ENCODE results near the gene FBXL7.

FBXL7 gene

GRCh38 chr5:15601853-15602252, 101.9 kb downstream of the FBXL7 start:
- no CpG with 5 or more reads among the region's 2 CpGs for WGBS (ENCODE audit: extremely low coverage, insufficient coverage, insufficient read length)
- no peak overlapping the region for H3K14ac ChIP-seq (ENCODE audit: low read length)
- no peak overlapping the region for H3K18ac ChIP-seq (ENCODE audit: low read length)

GRCh38 chr5:15604986-15605385, 105.0 kb downstream of the FBXL7 start:
- no peak overlapping the region for H3K4me3 ChIP-seq (ENCODE audit: low read depth, low read length)
- no peak overlapping the region for H4K8ac ChIP-seq (ENCODE audit: low read depth, low read length)
- H3K4me2 ChIP-seq (ENCODE audit: low read length): no peak overlapping the region
- H3K79me1 ChIP-seq (ENCODE audit: low read length): no peaks in the 10 kb centered on the region
- no CpG with 5 or more reads among the region's 2 CpGs for WGBS (ENCODE audit: extremely low coverage, insufficient coverage, insufficient read length)
- no peak overlapping the region for H4K12ac ChIP-seq (ENCODE audit: low read depth, low read length)
- no peak overlapping the region for H2AFZ ChIP-seq (ENCODE audit: insufficient read depth, low read length, poor library complexity)
- H2BK5ac ChIP-seq (ENCODE audit: low read depth, low read length, poor library complexity): no peak overlapping the region
- no peak overlapping the region for H4K91ac ChIP-seq (ENCODE audit: low read depth, low read length)
- H3K27me3 ChIP-seq (ENCODE audit: insufficient read depth, low read length): no peaks in the 10 kb centered on the region
- no peaks in the 10 kb centered on the region for H3K9me3 ChIP-seq (ENCODE audit: insufficient read depth, low read depth, low read length)
- no peak overlapping the region for H2AK5ac ChIP-seq (ENCODE audit: low read length)
- no peaks in the 10 kb centered on the region for H3K36me3 ChIP-seq (ENCODE audit: control insufficient read depth in 1 of 2, insufficient read depth in 2 of 2, low read length in 2 of 2)
- H3K23ac ChIP-seq (ENCODE audit: low read length): no peak overlapping the region
- no peaks in the 10 kb centered on the region for H3K79me2 ChIP-seq (ENCODE audit: control insufficient read depth, insufficient read depth, low read length, poor library complexity)
- H2BK12ac ChIP-seq (ENCODE audit: low read length): no peak overlapping the region
- no peak overlapping the region for H3K4ac ChIP-seq (ENCODE audit: low read depth, low read length)
- no peak overlapping the region for H3K9ac ChIP-seq (ENCODE audit: low read length)
- H2BK120ac ChIP-seq (ENCODE audit: insufficient read depth, low read length, poor library complexity): no peak overlapping the region
- H3K18ac ChIP-seq (ENCODE audit: low read length): no peak overlapping the region
- no peak overlapping the region for H3K27ac ChIP-seq (ENCODE audit: low read depth, low read length)
- DNase-seq: no peak
- no peak overlapping the region for H3K14ac ChIP-seq (ENCODE audit: low read length)
- no peaks in the 10 kb centered on the region for H3K4me1 ChIP-seq (ENCODE audit: control insufficient read depth in 1 of 2, insufficient read depth in 2 of 2, low read length in 2 of 2)

More at GRCh38 chr5:15601853-15602252, 101.9 kb downstream of the FBXL7 start:
- Histone ChIP-seq H3K4me2 (ENCODE audit: low read length) (no peak overlapping the region), H4K8ac (ENCODE audit: low read depth, low read length) (no peak overlapping the region), H3K4me1 (ENCODE audit: control insufficient read depth in 1 of 2, insufficient read depth in 2 of 2, low read length in 2 of 2) (no peaks in the 10 kb centered on the region), H3K4ac (ENCODE audit: low read depth, low read length) (no peak overlapping the region), H3K9ac (ENCODE audit: low read length) (no peak overlapping the region), H3K36me3 (ENCODE audit: control insufficient read depth in 1 of 2, insufficient read depth in 2 of 2, low read length in 2 of 2) (no peaks in the 10 kb centered on the region), H2AK5ac (ENCODE audit: low read length) (no peak overlapping the region), H4K91ac (ENCODE audit: low read depth, low read length) (no peak overlapping the region), H2BK5ac (ENCODE audit: low read depth, low read length, poor library complexity) (no peak overlapping the region), H3K27me3 (ENCODE audit: insufficient read depth, low read length) (no peaks in the 10 kb centered on the region), H3K27ac (ENCODE audit: low read depth, low read length) (no peak overlapping the region), H2AFZ (ENCODE audit: insufficient read depth, low read length, poor library complexity) (no peak overlapping the region), H3K23ac (ENCODE audit: low read length) (no peak overlapping the region), H2BK12ac (ENCODE audit: low read length) (no peak overlapping the region), H3K79me1 (ENCODE audit: low read length) (no peaks in the 10 kb centered on the region), H3K4me3 (ENCODE audit: low read depth, low read length) (no peak overlapping the region), H4K12ac (ENCODE audit: low read depth, low read length) (no peak overlapping the region), H2BK120ac (ENCODE audit: insufficient read depth, low read length, poor library complexity) (no peak overlapping the region), H3K79me2 (ENCODE audit: control insufficient read depth, insufficient read depth, low read length, poor library complexity) (no peaks in the 10 kb centered on the region), H3K9me3 (ENCODE audit: insufficient read depth, low read depth, low read length) (no peaks in the 10 kb centered on the region)
- DNase-seq: no peak

- no peak overlapping the region for H3K9ac ChIP-seq (ENCODE audit: low read length)
- no peak overlapping the region for H4K91ac ChIP-seq (ENCODE audit: low read depth, low read length)
- peaks cover 0 to 2% of the 10 kb centered on the region in 2 experiments for H3K4me1 ChIP-seq (ENCODE audit: control insufficient read depth in 1 of 2, insufficient read depth in 2 of 2, low read length in 2 of 2)
- no peaks in the 10 kb centered on the region for H3K79me2 ChIP-seq (ENCODE audit: control insufficient read depth, insufficient read depth, low read length, poor library complexity)
- no peaks in the 10 kb centered on the region for H3K9me3 ChIP-seq (ENCODE audit: insufficient read depth, low read depth, low read length)
- H2BK5ac ChIP-seq (ENCODE audit: low read depth, low read length, poor library complexity): no peak overlapping the region
- DNase-seq: no peak
- no peaks in the 10 kb centered on the region for H3K27me3 ChIP-seq (ENCODE audit: insufficient read depth, low read length)
- H3K4ac ChIP-seq (ENCODE audit: low read depth, low read length): no peak overlapping the region
- no peak overlapping the region for H2BK120ac ChIP-seq (ENCODE audit: insufficient read depth, low read length, poor library complexity)
- H2AK5ac ChIP-seq (ENCODE audit: low read length): no peak overlapping the region
- no peaks in the 10 kb centered on the region for H3K36me3 ChIP-seq (ENCODE audit: control insufficient read depth in 1 of 2, insufficient read depth in 2 of 2, low read length in 2 of 2)
- H4K8ac ChIP-seq (ENCODE audit: low read depth, low read length): no peak overlapping the region
- no peak overlapping the region for H2BK12ac ChIP-seq (ENCODE audit: low read length)
- no peak overlapping the region for H3K4me2 ChIP-seq (ENCODE audit: low read length)
- no peak overlapping the region for H3K4me3 ChIP-seq (ENCODE audit: low read depth, low read length)
- no peak overlapping the region for H4K12ac ChIP-seq (ENCODE audit: low read depth, low read length)
- no peaks in the 10 kb centered on the region for H3K79me1 ChIP-seq (ENCODE audit: low read length)
- H3K23ac ChIP-seq (ENCODE audit: low read length): no peak overlapping the region
- no peak overlapping the region for H3K18ac ChIP-seq (ENCODE audit: low read length)
- WGBS (ENCODE audit: extremely low coverage, insufficient coverage, insufficient read length): no CpG with 5 or more reads among the region's 8 CpGs
- H2AFZ ChIP-seq (ENCODE audit: insufficient read depth, low read length, poor library complexity): no peak overlapping the region
- no peak overlapping the region for H3K14ac ChIP-seq (ENCODE audit: low read length)
- H3K27ac ChIP-seq (ENCODE audit: low read depth, low read length): no peak overlapping the region
Observed at GRCh38 chr5:15606197-15606596, 106.2 kb downstream of the FBXL7 start.

- WGBS (ENCODE audit: extremely low coverage, insufficient coverage, insufficient read length): no CpG with 5 or more reads among the region's 2 CpGs
- Histone ChIP-seq H2BK12ac (ENCODE audit: low read length) (no peak overlapping the region), H3K9me3 (ENCODE audit: insufficient read depth, low read depth, low read length) (no peaks in the 10 kb centered on the region)
Observed at GRCh38 chr5:15607076-15607475, 107.1 kb downstream of the FBXL7 start.

More at GRCh38 chr5:15607076-15607475, 107.1 kb downstream of the FBXL7 start:
- no peaks in the 10 kb centered on the region for H3K79me1 ChIP-seq (ENCODE audit: low read length)
- H3K4ac ChIP-seq (ENCODE audit: low read depth, low read length): no peak overlapping the region
- no peak overlapping the region for H3K9ac ChIP-seq (ENCODE audit: low read length)
- H3K18ac ChIP-seq (ENCODE audit: low read length): no peak overlapping the region
- DNase-seq: no peak
- H3K36me3 ChIP-seq (ENCODE audit: control insufficient read depth in 1 of 2, insufficient read depth in 2 of 2, low read length in 2 of 2): no peaks in the 10 kb centered on the region
- no peak overlapping the region for H2BK120ac ChIP-seq (ENCODE audit: insufficient read depth, low read length, poor library complexity)
- no peaks in the 10 kb centered on the region for H3K79me2 ChIP-seq (ENCODE audit: control insufficient read depth, insufficient read depth, low read length, poor library complexity)
- no peak overlapping the region for H4K91ac ChIP-seq (ENCODE audit: low read depth, low read length)
- no peak overlapping the region for H4K8ac ChIP-seq (ENCODE audit: low read depth, low read length)
- H3K4me1 ChIP-seq (ENCODE audit: control insufficient read depth in 1 of 2, insufficient read depth in 2 of 2, low read length in 2 of 2): peaks cover 0 to 2% of the 10 kb centered on the region in 2 experiments
- H3K27ac ChIP-seq (ENCODE audit: low read depth, low read length): no peak overlapping the region
- H3K14ac ChIP-seq (ENCODE audit: low read length): no peak overlapping the region
- no peak overlapping the region for H2BK5ac ChIP-seq (ENCODE audit: low read depth, low read length, poor library complexity)
- no peak overlapping the region for H2AK5ac ChIP-seq (ENCODE audit: low read length)
- no peak overlapping the region for H2AFZ ChIP-seq (ENCODE audit: insufficient read depth, low read length, poor library complexity)
- no peak overlapping the region for H3K4me2 ChIP-seq (ENCODE audit: low read length)
- H3K4me3 ChIP-seq (ENCODE audit: low read depth, low read length): no peak overlapping the region
- H4K12ac ChIP-seq (ENCODE audit: low read depth, low read length): no peak overlapping the region
- no peaks in the 10 kb centered on the region for H3K27me3 ChIP-seq (ENCODE audit: insufficient read depth, low read length)
- H3K23ac ChIP-seq (ENCODE audit: low read length): no peak overlapping the region
